HepG2 (cell line): ENCODE data around the gene NXT1. TPM values are rescaled to one million over a fixed set of nuclear protein-coding genes. Genes with fewer than 3 reads are reported as not detected.

Experiments used
- ARNT ChIP-seq: fragments of 450-650 bp; IDR thresholded peaks from 2 replicates; pipeline ENCODE4 v1.6.1; 2017
- DDIT3 ChIP-seq: sonication (generic); formaldehyde crosslinking; IDR thresholded peaks from 2 replicates; pipeline ENCODE4 v1.4.0; 2020; ENCODE audit warnings: mild to moderate bottlenecking, missing genetic modification reagents
- DR1 ChIP-seq: sonication (generic); formaldehyde crosslinking; IDR thresholded peaks from 2 replicates; pipeline ENCODE4 v1.8.0; 2021; ENCODE audit warnings: mild to moderate bottlenecking, missing genetic modification reagents, inconsistent platforms
- ERF ChIP-seq: IDR thresholded peaks from 2 replicates; pipeline ENCODE4 v1.6.1; 2018; ENCODE audit warnings: missing biosample characterization, missing genetic modification reagents
- ETV6 ChIP-seq: sonication (generic); formaldehyde crosslinking; conservative IDR thresholded peaks from 2 replicates; pipeline ENCODE4 v1.4.0; 2020; ENCODE audit warnings: missing genetic modification reagents
- FOXP1 ChIP-seq, 2 experiments: fragments of 450-650 bp in 1 of 2; IDR thresholded peaks; 2 replicates each; pipeline ENCODE4 v1.6.1; 2017 to 2018; ENCODE audit warnings: antibody characterized with exemption in 1 of 2
- HNF4A ChIP-seq: sonication (generic); formaldehyde crosslinking; IDR thresholded peaks from 2 replicates; pipeline ENCODE4 v1.4.0; 2020; ENCODE audit warnings: missing genetic modification reagents
- NCOA2 ChIP-seq: sonication (generic); formaldehyde crosslinking; IDR thresholded peaks from 2 replicates; pipeline ENCODE4 v1.8.0; 2022; ENCODE audit warnings: inconsistent platforms
- PPARG ChIP-seq: conservative IDR thresholded peaks from 2 replicates; pipeline ENCODE4 v1.6.1; 2016; ENCODE audit warnings: missing biosample characterization, missing genetic modification reagents
- SMYD3 ChIP-seq: sonication (generic); formaldehyde crosslinking; IDR thresholded peaks from 2 replicates; pipeline ENCODE4 v1.8.1; 2023; ENCODE audit warnings: mild to moderate bottlenecking, missing genetic modification reagents
- SOX13 ChIP-seq, 3 experiments: fragments of 450-650 bp in 1 of 3; sonication (generic) in 1 of 3; formaldehyde crosslinking in 1 of 3; IDR thresholded peaks in 2 of 3; conservative IDR thresholded peaks in 1 of 3; 2 replicates each; pipeline versions ENCODE4 v1.5.0 to v1.6.1; 2016 to 2020; ENCODE audit warnings: antibody characterized with exemption in 1 of 3, mild to moderate bottlenecking in 1 of 3, missing compliant biosample characterization in 1 of 3, missing genetic modification reagents in 1 of 3, moderate library complexity in 1 of 3
- TCF7 ChIP-seq: sonication (generic); IDR thresholded peaks from 2 replicates; pipeline ENCODE4 v1.6.1; 2016; ENCODE audit warnings: antibody characterized with exemption, low read depth
- ZFP1 ChIP-seq: IDR thresholded peaks from 2 replicates; pipeline ENCODE4 v1.6.1; 2016
- ZNF124 ChIP-seq: sonication (generic); formaldehyde crosslinking; IDR thresholded peaks from 2 replicates; pipeline ENCODE4 v1.4.0; 2020; ENCODE audit warnings: missing genetic modification reagents
- ZNF3 ChIP-seq: IDR thresholded peaks from 2 replicates; pipeline ENCODE4 v1.7.0; 2017; ENCODE audit warnings: inconsistent platforms
- ZNF317 ChIP-seq: sonication (generic); formaldehyde crosslinking; IDR thresholded peaks from 2 replicates; pipeline ENCODE4 v1.5.0; 2020; ENCODE audit warnings: mild to moderate bottlenecking, missing genetic modification reagents
- ZNF510 ChIP-seq: sonication (generic); formaldehyde crosslinking; IDR thresholded peaks from 2 replicates; pipeline ENCODE4 v1.4.0; 2020; ENCODE audit warnings: low read depth, mild to moderate bottlenecking, missing genetic modification reagents
- polyA plus RNA-seq, 8 experiments: library from polyadenylated mRNA; depleted of rRNA in 3 of 8; stranded (reverse) in 7 of 8; unstranded in 1 of 8; fragments of >200 nt; fragmentation: Illumina TruSeq in 4 of 8; extraction: Trizol in 4 of 8; gene quantifications; 2 replicates each; pipeline versions ENCODE4 v1.2.1 to v1.2.3, GENCODE V29; 2011 to 2016; ENCODE audit warnings: low read depth in 4 of 8, missing spikeins in 1 of 8, mixed read lengths in 1 of 8; ENCODE audit not compliant: insufficient read depth in 1 of 8
- total RNA-seq, 5 experiments: library from RNA; depleted of rRNA; stranded (reverse); fragments of >200 nt; fragmentation: Illumina TruSeq; extraction: Trizol; gene quantifications; 2 replicates each; pipeline ENCODE4 v1.2.3, GENCODE V29; 2016; ENCODE audit warnings: low read depth in 1 of 5
- TF ChIP-seq, protein P1 (sequence below): sonication (generic); formaldehyde crosslinking; IDR thresholded peaks from 2 replicates; pipeline ENCODE4 v1.4.0; 2020; ENCODE audit warnings: missing genetic modification reagents, borderline replicate concordance
- TF ChIP-seq, protein P2 (sequence below), 2 experiments: sonication (generic) in 1 of 2; formaldehyde crosslinking in 1 of 2; IDR thresholded peaks; 2 replicates each; pipeline versions ENCODE4 v1.4.0 to v1.6.1; 2016 to 2020; ENCODE audit warnings: borderline replicate concordance in 1 of 2, low read depth in 1 of 2, mild to moderate bottlenecking in 1 of 2, missing genetic modification reagents in 1 of 2
- TF ChIP-seq, protein P3 (sequence below): sonication (generic); formaldehyde crosslinking; IDR thresholded peaks from 2 replicates; pipeline ENCODE4 v1.5.0; 2020; ENCODE audit warnings: mild to moderate bottlenecking, missing genetic modification reagents

NXT1 gene
- total and polyA plus RNA-seq, 2 of the 13 experiments (the other 11 are each of a cell fraction or from before 2014, with no cell fraction given), result 35.6 to 65.9 TPM

GRCh38 chr20:23386304-23387117 lies 35.9 kb downstream of the NXT1 start (continued):
- TF ChIP-seq, protein P1, sequence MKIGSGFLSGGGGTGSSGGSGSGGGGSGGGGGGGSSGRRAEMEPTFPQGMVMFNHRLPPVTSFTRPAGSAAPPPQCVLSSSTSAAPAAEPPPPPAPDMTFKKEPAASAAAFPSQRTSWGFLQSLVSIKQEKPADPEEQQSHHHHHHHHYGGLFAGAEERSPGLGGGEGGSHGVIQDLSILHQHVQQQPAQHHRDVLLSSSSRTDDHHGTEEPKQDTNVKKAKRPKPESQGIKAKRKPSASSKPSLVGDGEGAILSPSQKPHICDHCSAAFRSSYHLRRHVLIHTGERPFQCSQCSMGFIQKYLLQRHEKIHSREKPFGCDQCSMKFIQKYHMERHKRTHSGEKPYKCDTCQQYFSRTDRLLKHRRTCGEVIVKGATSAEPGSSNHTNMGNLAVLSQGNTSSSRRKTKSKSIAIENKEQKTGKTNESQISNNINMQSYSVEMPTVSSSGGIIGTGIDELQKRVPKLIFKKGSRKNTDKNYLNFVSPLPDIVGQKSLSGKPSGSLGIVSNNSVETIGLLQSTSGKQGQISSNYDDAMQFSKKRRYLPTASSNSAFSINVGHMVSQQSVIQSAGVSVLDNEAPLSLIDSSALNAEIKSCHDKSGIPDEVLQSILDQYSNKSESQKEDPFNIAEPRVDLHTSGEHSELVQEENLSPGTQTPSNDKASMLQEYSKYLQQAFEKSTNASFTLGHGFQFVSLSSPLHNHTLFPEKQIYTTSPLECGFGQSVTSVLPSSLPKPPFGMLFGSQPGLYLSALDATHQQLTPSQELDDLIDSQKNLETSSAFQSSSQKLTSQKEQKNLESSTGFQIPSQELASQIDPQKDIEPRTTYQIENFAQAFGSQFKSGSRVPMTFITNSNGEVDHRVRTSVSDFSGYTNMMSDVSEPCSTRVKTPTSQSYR (CRISPR knock-in tag), result peak; percentile 76
- TF ChIP-seq SOX13 (IDR thresholded peaks at IDR 0.05) (no peak), SOX13 (CRISPR knock-in tag; conservative IDR thresholded peaks at IDR 0.05 in 1 of 2, IDR thresholded peaks at IDR 0.05 in 1 of 2) (peak in 1 of 2 experiments; percentile 73; a peak in 2 of 4 replicates), FOXP1 (IDR thresholded peaks at IDR 0.05) (no peak), FOXP1 (CRISPR knock-in tag; IDR thresholded peaks at IDR 0.05) (peak; percentile 48), NCOA2 (peak; percentile 90), DR1 (no peak), SMYD3 (no peak), TCF7 (peak; percentile 62), ERF (CRISPR knock-in tag) (peak; percentile 86), PPARG (CRISPR knock-in tag) (peak; percentile 73), ZNF3 (0 out of 2 replicates have a peak, but pooled peaks have one; percentile 26), ETV6 (CRISPR knock-in tag) (0 out of 2 replicates have a peak, but pooled peaks have one; percentile 83), ARNT (no peak), DDIT3 (CRISPR knock-in tag) (no peak), HNF4A (peak; percentile 80), ZNF510 (CRISPR knock-in tag) (no peak), ZNF317 (CRISPR knock-in tag) (peak; percentile 70; the same call in 1 of the 2 replicates), ZFP1 (0 out of 2 replicates have a peak, but pooled peaks have one; percentile 21), ZNF124 (CRISPR knock-in tag) (no peak; the same call in 1 of the 2 replicates)
- TF ChIP-seq, protein P2, sequence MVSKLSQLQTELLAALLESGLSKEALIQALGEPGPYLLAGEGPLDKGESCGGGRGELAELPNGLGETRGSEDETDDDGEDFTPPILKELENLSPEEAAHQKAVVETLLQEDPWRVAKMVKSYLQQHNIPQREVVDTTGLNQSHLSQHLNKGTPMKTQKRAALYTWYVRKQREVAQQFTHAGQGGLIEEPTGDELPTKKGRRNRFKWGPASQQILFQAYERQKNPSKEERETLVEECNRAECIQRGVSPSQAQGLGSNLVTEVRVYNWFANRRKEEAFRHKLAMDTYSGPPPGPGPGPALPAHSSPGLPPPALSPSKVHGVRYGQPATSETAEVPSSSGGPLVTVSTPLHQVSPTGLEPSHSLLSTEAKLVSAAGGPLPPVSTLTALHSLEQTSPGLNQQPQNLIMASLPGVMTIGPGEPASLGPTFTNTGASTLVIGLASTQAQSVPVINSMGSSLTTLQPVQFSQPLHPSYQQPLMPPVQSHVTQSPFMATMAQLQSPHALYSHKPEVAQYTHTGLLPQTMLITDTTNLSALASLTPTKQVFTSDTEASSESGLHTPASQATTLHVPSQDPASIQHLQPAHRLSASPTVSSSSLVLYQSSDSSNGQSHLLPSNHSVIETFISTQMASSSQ (IDR thresholded peaks at IDR 0.05; ENCODE audit: low read depth), result peak; percentile 36; the same call in 1 of the 2 replicates
- TF ChIP-seq, protein P2 (CRISPR knock-in tag; IDR thresholded peaks at IDR 0.05; ENCODE audit: borderline replicate concordance), result no peak
- TF ChIP-seq, protein P3, sequence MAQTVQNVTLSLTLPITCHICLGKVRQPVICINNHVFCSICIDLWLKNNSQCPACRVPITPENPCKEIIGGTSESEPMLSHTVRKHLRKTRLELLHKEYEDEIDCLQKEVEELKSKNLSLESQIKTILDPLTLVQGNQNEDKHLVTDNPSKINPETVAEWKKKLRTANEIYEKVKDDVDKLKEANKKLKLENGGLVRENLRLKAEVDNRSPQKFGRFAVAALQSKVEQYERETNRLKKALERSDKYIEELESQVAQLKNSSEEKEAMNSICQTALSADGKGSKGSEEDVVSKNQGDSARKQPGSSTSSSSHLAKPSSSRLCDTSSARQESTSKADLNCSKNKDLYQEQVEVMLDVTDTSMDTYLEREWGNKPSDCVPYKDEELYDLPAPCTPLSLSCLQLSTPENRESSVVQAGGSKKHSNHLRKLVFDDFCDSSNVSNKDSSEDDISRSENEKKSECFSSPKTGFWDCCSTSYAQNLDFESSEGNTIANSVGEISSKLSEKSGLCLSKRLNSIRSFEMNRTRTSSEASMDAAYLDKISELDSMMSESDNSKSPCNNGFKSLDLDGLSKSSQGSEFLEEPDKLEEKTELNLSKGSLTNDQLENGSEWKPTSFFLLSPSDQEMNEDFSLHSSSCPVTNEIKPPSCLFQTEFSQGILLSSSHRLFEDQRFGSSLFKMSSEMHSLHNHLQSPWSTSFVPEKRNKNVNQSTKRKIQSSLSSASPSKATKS (CRISPR knock-in tag), result 0 out of 2 replicates have a peak, but pooled peaks have one; percentile 9
